Tibial artery (tissue), 4 donors: ENCODE results near the gene RAD23B.

ENCODE experiments used
- DNase-seq, 2 donors: peaks; one replicate each; pipeline ENCODE4 v3.0.0-alpha.2; 2019
- H3K27ac ChIP-seq, 2 donors: fragments of 200-600 bp; sonication (generic) in 1 of 2; 1 replicate in 1 of 2; 2 replicates in 1 of 2; pipeline ENCODE4 v1.5.1; 2018 to 2019; ENCODE audit warnings: mild to moderate bottlenecking in 1 of 2
- H3K27me3 ChIP-seq, 2 donors: fragments of 200-600 bp; sonication (generic) in 1 of 2; one replicate each; pipeline versions ENCODE4 v1.5.1 to v1.6.0; 2016 to 2019
- H3K36me3 ChIP-seq, 3 donors: fragments of 200-600 bp; sonication (generic) in 2 of 3; one replicate each; pipeline ENCODE4 v1.5.1; 2016 to 2019; ENCODE audit warnings: mild to moderate bottlenecking in 2 of 3
- H3K4me1 ChIP-seq, 4 donors: fragments of 200-600 bp; sonication (generic) in 2 of 4; 1 replicate in 3 of 4; 2 replicates in 1 of 4; pipeline ENCODE4 v1.5.1; 2016 to 2019
- H3K4me3 ChIP-seq, 2 donors: fragments of 200-600 bp; sonication (generic) in 1 of 2; 1 replicate in 1 of 2; 2 replicates in 1 of 2; pipeline ENCODE4 v1.5.1; 2018 to 2019; ENCODE audit warnings: mild to moderate bottlenecking in 2 of 2
- H3K9me3 ChIP-seq, 3 donors: fragments of 200-600 bp; sonication (generic) in 1 of 3; one replicate each; pipeline ENCODE4 v1.5.1; 2016 to 2019
- CTCF ChIP-seq, 2 experiments: fragments of 200-600 bp in 1 of 2; fragments of 450-650 bp in 1 of 2; IDR thresholded peaks; one replicate each; pipeline ENCODE4 v1.5.1; 2017 to 2019; ENCODE audit warnings: antibody characterized with exemption in 2 of 2, mild to moderate bottlenecking in 1 of 2, moderate library complexity in 1 of 2
- intact Hi-C: fragments of 100-400 bp; cut with DNase I; formaldehyde crosslinking; loops from one replicate; pipeline ENCODE4 v1.15.0; 2023; ENCODE audit warnings: low total_unique reads

RAD23B gene

GRCh38 chr9:107322643-107323042, 39.6 kb downstream of the RAD23B start:
- Histone ChIP-seq H3K27ac (no peak overlapping the region), H3K4me3 (no peak overlapping the region), H3K27me3 (no peaks in the 10 kb centered on the region), H3K4me1 (no peaks in the 10 kb centered on the region), H3K9me3 (peaks cover 0 to 5% (median 0%) of the 10 kb centered on the region in 3 donors), H3K36me3 (peaks cover 45 to 78% (median 52%) of the 10 kb centered on the region in 3 donors)
- DNase-seq: no peak
- TF ChIP-seq CTCF (IDR thresholded peaks at IDR 0.05): no peak
- intact Hi-C loops: no loop called here

GRCh38 chr9:107323836-107324585, 40.9 kb downstream of the RAD23B start:
- DNase-seq: no peak
- H3K27me3 ChIP-seq: no peaks in the 10 kb centered on the region
- intact Hi-C loops: no loop called here
- TF ChIP-seq CTCF (IDR thresholded peaks at IDR 0.05): no peak
- no peak overlapping the region for H3K27ac ChIP-seq
- no peak overlapping the region for H3K4me3 ChIP-seq
- H3K9me3 ChIP-seq: peaks cover 0 to 5% (median 0%) of the 10 kb centered on the region in 3 donors
- H3K36me3 ChIP-seq: peaks cover 41 to 73% (median 52%) of the 10 kb centered on the region in 3 donors
- no peaks in the 10 kb centered on the region for H3K4me1 ChIP-seq

DNA sequence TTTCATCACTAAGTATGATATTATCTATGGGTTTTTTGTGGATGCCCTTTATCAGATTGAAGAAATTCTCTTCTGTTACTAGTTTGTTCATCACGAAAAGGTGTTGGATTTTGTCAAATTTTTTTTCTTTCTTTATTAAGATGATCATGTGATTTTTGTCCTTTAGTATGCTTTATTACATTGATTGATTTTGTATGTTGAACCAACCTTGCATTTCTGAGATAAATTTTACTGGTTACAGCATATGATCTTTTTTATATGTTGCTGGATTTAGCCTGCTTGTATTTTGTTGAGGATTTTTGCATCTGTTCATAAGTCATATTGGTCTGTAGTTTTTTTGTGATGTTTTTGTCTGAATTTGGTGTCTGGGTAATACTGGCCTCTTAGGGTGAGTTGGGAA, 42.8 kb downstream of the RAD23B start:
- Histone ChIP-seq H3K4me1 (no peaks in the 10 kb centered on the region), H3K27me3 (no peaks in the 10 kb centered on the region), H3K36me3 (peaks cover 44 to 75% (median 57%) of the 10 kb centered on the region in 3 donors), H3K9me3 (peaks cover 0 to 5% (median 0%) of the 10 kb centered on the region in 3 donors), H3K4me3 (no peak overlapping the region), H3K27ac (no peak overlapping the region)
- no peak for DNase-seq
- intact Hi-C loops: no loop called here
- TF ChIP-seq CTCF (IDR thresholded peaks at IDR 0.05): no peak

- H3K4me3 ChIP-seq: no peak overlapping the region
- no peak for TF ChIP-seq CTCF (IDR thresholded peaks at IDR 0.05)
- no peaks in the 10 kb centered on the region for H3K27me3 ChIP-seq
- no peaks in the 10 kb centered on the region for H3K4me1 ChIP-seq
- H3K9me3 ChIP-seq: peaks cover 0 to 5% (median 0%) of the 10 kb centered on the region in 3 donors
- no peak for DNase-seq
- H3K27ac ChIP-seq: no peak overlapping the region
- intact Hi-C loops: no loop called here
- peaks cover 39 to 80% (median 69%) of the 10 kb centered on the region in 3 donors for H3K36me3 ChIP-seq
Observed at GRCh38 chr9:107328510-107328909, 45.4 kb downstream of the RAD23B start.

- TF ChIP-seq CTCF (IDR thresholded peaks at IDR 0.05): no peak
- Histone ChIP-seq H3K27me3 (no peaks in the 10 kb centered on the region), H3K4me3 (no peak overlapping the region), H3K36me3 (peaks cover 20 to 78% (median 68%) of the 10 kb centered on the region in 3 donors), H3K4me1 (no peaks in the 10 kb centered on the region), H3K27ac (no peak overlapping the region), H3K9me3 (peaks cover 0 to 5% (median 0%) of the 10 kb centered on the region in 3 donors)
- intact Hi-C loops: no loop called here
- no peak for DNase-seq
Observed at GRCh38 chr9:107330420-107330819, 47.3 kb downstream of the RAD23B start.
